Ovary (tissue), 9 donors: ENCODE measurements around the gene VPS18. TPM values are rescaled to one million over a fixed set of nuclear protein-coding genes. Genes with fewer than 3 reads are reported as not detected.

ENCODE experiments used
- DNase-seq, 5 donors: peaks; one replicate each; pipeline ENCODE4 v3.0.0-alpha.2; 2019 to 2020
- H3K27ac ChIP-seq, 2 donors: fragments of 200-600 bp; one replicate each; pipeline versions ENCODE4 v1.5.1 to v1.8.0; 2019 to 2022
- H3K27me3 ChIP-seq: fragments of 200-600 bp; one replicate; pipeline ENCODE4 v1.8.0; 2022
- H3K36me3 ChIP-seq: fragments of 200-600 bp; sonication (generic); one replicate; pipeline ENCODE4 v1.5.1; 2019
- H3K4me1 ChIP-seq: one replicate; pipeline ENCODE4 v1.8.1; 2013; ENCODE audit warnings: mild to moderate bottlenecking, moderate library complexity; ENCODE audit not compliant: insufficient read depth
- H3K4me3 ChIP-seq: fragments of 200-600 bp; sonication (generic); one replicate; pipeline ENCODE4 v1.5.1; 2017
- H3K9me3 ChIP-seq, 2 donors: fragments of 200-600 bp in 1 of 2; sonication (generic) in 1 of 2; one replicate each; pipeline versions ENCODE4 v1.5.1 to v1.8.1; 2013 to 2019; ENCODE audit warnings: mild to moderate bottlenecking in 1 of 2, moderate library complexity in 1 of 2
- EP300 ChIP-seq: sonication (generic); formaldehyde crosslinking; IDR thresholded peaks from one replicate; pipeline ENCODE4 v1.6.1; 2017; ENCODE audit warnings: antibody characterized with exemption
- POLR2A ChIP-seq: fragments of 450-650 bp; IDR thresholded peaks from one replicate; pipeline ENCODE4 v1.6.1; 2017; ENCODE audit warnings: antibody characterized with exemption, mild to moderate bottlenecking, moderate library complexity
- WGBS, 3 donors: extraction: QIAGEN DNeasy Blood & Tissue Kit in 1 of 3; methylation state at CpG; one replicate each; pipeline versions ENCODE4 v1.1.5 to v1.1.7; 2013 to 2017; 5-methylcytosine and 5-hydroxymethylcytosine counted together
- intact Hi-C, 4 donors: fragments of 100-400 bp; cut with DNase I; formaldehyde crosslinking; loops; one replicate each; pipeline versions ENCODE4 v1.11.0 to v1.15.1; 2022 to 2023
- polyA plus RNA-seq, 2 donors: library from polyadenylated mRNA; stranded (reverse); fragments of 200-250 nt in 1 of 2; fragments of 350-450 nt in 1 of 2; fragmentation: Illumina TruSeq in 1 of 2; extraction: RNeasy Lipid Tissue Mini Kit (QIAGEN cat#74804) in 1 of 2; gene quantifications; one replicate each; pipeline ENCODE4 v1.2.3, GENCODE V29; 2013 to 2014
- total RNA-seq, 7 donors: library from RNA; depleted of rRNA in 2 of 7; stranded (reverse); fragments of >200 nt in 2 of 7; fragmentation: NEBNext Ultra II Directional in 3 of 7; extraction: Animal tissue kit (Norgen Biotek cat#: 25700) in 3 of 7; gene quantifications; one replicate each; pipeline versions ENCODE4 v1.1.0 to v1.2.4, GENCODE V29; 2016 to 2023
- TF ChIP-seq, protein P1 (sequence below), 3 donors: fragments of 450-650 bp in 2 of 3; fragments of 200-600 bp in 1 of 3; IDR thresholded peaks; one replicate each; pipeline versions ENCODE4 v1.5.1 to v1.8.0; 2016 to 2022; ENCODE audit warnings: antibody characterized with exemption in 3 of 3, mild to moderate bottlenecking in 1 of 3
- donor health status: DM: no; HTN: no; CAD: no; lungs with moderate emphysema.
- donor health status: DM: no; HTN: no; CAD: no.
- donor health status: Bipolar disorder and iron deficiency.
- donor health status: DM: yes; HTN: yes; CAD: no.
- donor health status: DM: no; HTN: no; CAD: no.
- donor health status: DM: yes; HTN: yes; CAD: no.

VPS18 gene
- total and polyA plus RNA-seq, 9 donors: 8.0 to 26.3 (median 21.1) TPM

DNA sequence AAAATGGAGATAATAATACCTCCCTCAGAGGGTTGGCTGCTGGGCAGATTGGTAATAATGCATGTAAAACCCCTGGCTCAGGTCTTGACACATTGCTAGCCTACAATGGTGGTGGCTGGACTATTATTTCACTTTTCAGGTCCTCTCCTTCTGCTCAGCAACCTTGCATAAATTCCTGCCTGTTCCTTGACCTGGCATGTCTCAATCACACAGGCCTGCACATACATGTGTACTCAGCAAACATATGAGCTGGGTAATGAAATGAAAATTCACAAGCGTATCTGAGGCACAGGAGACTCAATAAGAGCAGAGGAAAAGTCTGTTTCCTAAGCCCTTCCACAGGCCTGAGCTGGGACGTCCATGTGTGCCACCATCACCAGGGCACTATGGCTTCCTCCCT lies 17.4 kb downstream of the VPS18 start:
- H3K4me1 ChIP-seq: peaks cover under 1% of the 10 kb centered on the region
- H3K27me3 ChIP-seq: no peaks in the 10 kb centered on the region
- H3K4me3 ChIP-seq: no peak overlapping the region
- intact Hi-C loops: loop anchor here in 1 of 4 donors (10.0 kb wide), 1 partner anchor 113 kb away; no protein-coding TSS in a partner anchor
- no peak overlapping the region for H3K27ac ChIP-seq
- no peaks in the 10 kb centered on the region for H3K9me3 ChIP-seq
- WGBS, 3 donors: 82 to 95% (median 93%) methylated on average over 2 of the region's 2 CpGs
- H3K36me3 ChIP-seq: no peaks in the 10 kb centered on the region
- TF ChIP-seq, protein P1, sequence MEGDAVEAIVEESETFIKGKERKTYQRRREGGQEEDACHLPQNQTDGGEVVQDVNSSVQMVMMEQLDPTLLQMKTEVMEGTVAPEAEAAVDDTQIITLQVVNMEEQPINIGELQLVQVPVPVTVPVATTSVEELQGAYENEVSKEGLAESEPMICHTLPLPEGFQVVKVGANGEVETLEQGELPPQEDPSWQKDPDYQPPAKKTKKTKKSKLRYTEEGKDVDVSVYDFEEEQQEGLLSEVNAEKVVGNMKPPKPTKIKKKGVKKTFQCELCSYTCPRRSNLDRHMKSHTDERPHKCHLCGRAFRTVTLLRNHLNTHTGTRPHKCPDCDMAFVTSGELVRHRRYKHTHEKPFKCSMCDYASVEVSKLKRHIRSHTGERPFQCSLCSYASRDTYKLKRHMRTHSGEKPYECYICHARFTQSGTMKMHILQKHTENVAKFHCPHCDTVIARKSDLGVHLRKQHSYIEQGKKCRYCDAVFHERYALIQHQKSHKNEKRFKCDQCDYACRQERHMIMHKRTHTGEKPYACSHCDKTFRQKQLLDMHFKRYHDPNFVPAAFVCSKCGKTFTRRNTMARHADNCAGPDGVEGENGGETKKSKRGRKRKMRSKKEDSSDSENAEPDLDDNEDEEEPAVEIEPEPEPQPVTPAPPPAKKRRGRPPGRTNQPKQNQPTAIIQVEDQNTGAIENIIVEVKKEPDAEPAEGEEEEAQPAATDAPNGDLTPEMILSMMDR (IDR thresholded peaks at IDR 0.05): no peak
- TF ChIP-seq EP300: no peak
- TF ChIP-seq POLR2A: no peak
- DNase-seq: no peak

DNA sequence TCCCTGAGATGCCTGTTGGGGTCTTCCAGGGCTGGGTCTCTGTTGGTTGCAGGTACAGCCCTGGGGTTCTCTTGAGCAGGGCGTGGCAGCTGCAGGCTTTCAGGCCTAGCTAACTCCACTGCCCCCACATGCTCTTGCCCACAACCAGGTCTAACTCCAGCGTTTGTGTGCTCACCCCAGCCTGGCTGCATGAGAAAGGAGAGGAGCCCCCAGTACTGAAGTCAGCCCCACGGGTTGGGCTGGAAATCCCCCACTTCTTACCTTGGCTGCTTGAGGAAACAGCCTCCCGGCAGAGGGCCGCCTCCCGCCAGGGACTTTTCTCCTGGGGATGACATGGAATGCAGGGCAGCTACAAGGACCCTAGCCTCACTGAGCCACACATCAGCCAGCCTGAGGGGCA lies 18.2 kb downstream of the VPS18 start:
- no peaks in the 10 kb centered on the region for H3K9me3 ChIP-seq
- no peaks in the 10 kb centered on the region for H3K27me3 ChIP-seq
- WGBS, 3 donors: 75 to 86% (median 77%) methylated on average over 6 of the region's 6 CpGs
- H3K36me3 ChIP-seq: no peaks in the 10 kb centered on the region
- TF ChIP-seq, protein P1 (IDR thresholded peaks at IDR 0.05): no peak
- no peak for TF ChIP-seq POLR2A
- no peak for TF ChIP-seq EP300
- H3K27ac ChIP-seq: no peak overlapping the region
- H3K4me1 ChIP-seq: no peaks in the 10 kb centered on the region
- DNase-seq: no peak
- intact Hi-C loops: loop anchor here in 1 of 4 donors (10.0 kb wide), 1 partner anchor 112 kb away; no protein-coding TSS in a partner anchor
- H3K4me3 ChIP-seq: no peak overlapping the region

DNA sequence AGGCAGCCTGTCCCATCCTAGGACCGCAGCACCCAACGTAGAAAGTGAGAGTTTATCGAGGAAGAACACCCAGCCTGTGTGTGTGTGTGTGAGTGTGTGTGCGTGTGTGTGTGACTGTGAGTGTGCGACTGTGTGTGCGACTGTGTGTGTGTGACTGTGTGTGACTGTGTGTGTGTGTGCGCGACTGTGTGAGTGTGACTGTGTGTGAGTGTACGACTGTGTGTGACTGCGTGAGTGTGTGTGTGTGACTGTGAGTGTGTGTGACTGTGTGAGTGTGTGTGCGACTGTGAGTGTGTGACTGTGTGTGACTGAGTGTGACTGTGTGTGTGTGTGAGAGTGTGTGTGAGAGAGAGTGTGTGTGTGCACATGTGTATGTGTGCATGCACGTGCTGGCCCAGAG lies 19.8 kb downstream of the VPS18 start:
- no peaks in the 10 kb centered on the region for H3K4me1 ChIP-seq
- no peaks in the 10 kb centered on the region for H3K9me3 ChIP-seq
- TF ChIP-seq, protein P1 (IDR thresholded peaks at IDR 0.05): no peak
- TF ChIP-seq EP300 (no peak), POLR2A (no peak)
- WGBS, 3 donors: 95 to 96% (median 95%) methylated on average over 12 of the region's 12 CpGs
- no peak for DNase-seq
- H3K36me3 ChIP-seq: no peaks in the 10 kb centered on the region
- intact Hi-C loops: loop anchor here in 1 of 4 donors (10.0 kb wide), 1 partner anchor 111 kb away; no protein-coding TSS in a partner anchor
- H3K4me3 ChIP-seq: no peak overlapping the region
- H3K27me3 ChIP-seq: no peaks in the 10 kb centered on the region
- H3K27ac ChIP-seq: no peak overlapping the region

DNA sequence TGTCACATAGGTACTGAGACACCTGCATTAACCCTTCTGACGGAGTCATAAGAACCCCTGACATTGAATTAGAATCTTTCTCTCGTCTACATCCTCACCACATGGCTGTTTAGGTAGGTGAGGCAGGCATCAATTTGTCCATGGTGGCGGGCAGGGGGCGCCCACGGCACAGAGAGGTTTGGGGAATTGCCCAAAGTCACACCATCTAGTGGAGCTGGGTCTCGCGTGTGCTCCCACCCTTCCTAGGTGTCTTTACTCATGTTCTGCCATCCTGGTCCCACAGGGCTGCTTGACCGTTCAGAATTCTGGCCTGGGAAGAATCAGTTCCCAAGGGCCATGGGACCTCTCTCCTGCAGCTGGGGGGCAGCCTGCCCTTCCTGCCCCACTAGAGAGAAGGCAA lies 20.2 kb downstream of the VPS18 start:
- intact Hi-C loops: loop anchor here in 1 of 4 donors (10.0 kb wide), 1 partner anchor 110 kb away; no protein-coding TSS in a partner anchor
- H3K27ac ChIP-seq: no peak overlapping the region

More for the DNA sequence above, 20.2 kb downstream of the VPS18 start:
- DNase-seq: no peak
- Histone ChIP-seq H3K27me3 (no peaks in the 10 kb centered on the region), H3K4me1 (no peaks in the 10 kb centered on the region), H3K36me3 (no peaks in the 10 kb centered on the region), H3K4me3 (no peak overlapping the region), H3K9me3 (no peaks in the 10 kb centered on the region)
- 86 to 92% (median 87%) methylated on average over 8 of the region's 8 CpGs for WGBS, 3 donors
- TF ChIP-seq POLR2A: no peak
- TF ChIP-seq EP300: no peak
- TF ChIP-seq, protein P1 (IDR thresholded peaks at IDR 0.05): no peak
